Colon (tissue), 2 donors: Measurements from ENCODE around the gene EPS8L3.
"Not testable (repeated sequence)": the region's sequence is repeated elsewhere in the genome, so short reads cannot be mapped to it uniquely, and the experiment has no call there.

ENCODE experiments used
- FAIRE-seq: peaks from 2 replicates; lab custom pipeline; 2012; peaks lifted over from hg19 to GRCh38; lab: Jason Lieb, UNC
- donor health status: control.
- donor health status: control.

EPS8L3 gene

DNA sequence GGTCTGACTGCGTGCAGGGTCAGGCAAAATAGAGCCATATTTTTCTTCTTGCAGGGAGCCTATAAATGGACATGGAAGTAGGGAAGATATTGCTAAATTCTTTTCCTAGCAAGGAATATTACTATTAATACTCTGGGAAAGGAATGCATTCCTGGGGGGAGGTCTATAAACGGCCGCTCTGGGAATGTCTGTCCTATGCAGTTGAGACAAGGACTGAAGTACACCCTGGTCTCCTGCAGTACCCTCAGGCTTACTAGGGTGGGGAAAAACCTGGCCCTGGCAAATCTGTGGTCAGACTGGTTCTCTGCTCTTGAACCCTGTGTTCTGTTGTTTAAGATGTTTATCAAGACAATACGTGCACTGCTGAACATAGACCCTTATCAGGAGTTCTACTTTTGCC, 54.8 kb downstream of the EPS8L3 start:
- FAIRE-seq: not testable (repeated sequence)

- FAIRE-seq: no peak
Measured at GRCh38 chr1:109705411-109705810, 58.3 kb downstream of the EPS8L3 start.

DNA sequence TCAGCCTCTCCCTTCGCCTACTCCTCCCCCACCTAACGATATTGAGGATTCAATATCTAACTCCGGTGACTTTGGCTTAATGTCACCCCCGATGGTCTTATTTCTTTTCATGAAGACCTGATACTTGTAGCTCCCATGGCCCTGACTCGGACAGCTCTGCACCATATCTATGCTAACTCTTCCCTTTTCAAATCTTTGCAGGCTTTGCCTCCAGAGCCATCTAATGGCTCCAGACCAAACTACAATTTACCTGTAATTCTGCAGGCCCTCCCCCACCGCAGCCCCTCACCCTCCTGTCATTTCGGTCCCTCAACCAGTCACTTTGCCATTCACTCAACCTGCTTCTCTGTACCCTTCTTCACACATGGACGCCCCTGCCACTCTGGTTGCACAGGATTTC, 59.5 kb downstream of the EPS8L3 start:
- FAIRE-seq: no peak

DNA sequence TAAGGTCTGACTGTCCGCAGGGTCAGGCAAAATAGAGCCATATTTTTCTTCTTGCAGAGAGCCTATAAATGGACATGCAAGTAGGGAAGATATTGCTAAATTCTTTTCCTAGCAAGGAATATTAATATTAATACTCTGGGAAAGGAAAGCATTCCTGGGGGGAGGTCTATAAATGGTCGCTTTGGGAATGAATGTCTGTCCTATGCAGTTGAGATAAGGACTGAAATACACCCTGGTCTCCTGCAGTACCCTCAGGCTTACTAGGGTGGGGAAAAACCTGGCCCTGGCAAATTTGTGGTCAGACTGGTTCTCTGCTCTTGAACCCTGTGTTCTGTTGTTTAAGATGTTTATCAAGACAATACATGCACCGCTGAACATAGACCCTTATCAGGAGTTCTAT, 60.8 kb downstream of the EPS8L3 start:
- FAIRE-seq: not testable (repeated sequence)
